A549 (cell line): Measurements from ENCODE around the gene SLC35A4. TPM values are rescaled to one million over a fixed set of nuclear protein-coding genes. Genes with fewer than 3 reads are reported as not detected.
"Not testable (repeated sequence)": the region's sequence is repeated elsewhere in the genome, so short reads cannot be mapped to it uniquely, and the experiment has no call there.

ENCODE experiments used
- ATAC-seq, 2 experiments: fragments of 200-7000 bp in 1 of 2; fragments of >200 bp in 1 of 2; cut with Nextera tagmentation in 1 of 2; cut with Tn5 transposase in 1 of 2; 3 replicates each; pipeline versions ENCODE4 v1.8.0 to v1.9.1; 2018 to 2020; ENCODE audit warnings: mild to moderate bottlenecking in 1 of 2, moderate library complexity in 1 of 2
- CTCF ChIA-PET: fragments of 300-600 bp; sonication (Branson Sonifier 250); formaldehyde crosslinking; extraction: SDS; loops from one replicate; lab custom pipeline; 2021; ENCODE audit warnings: antibody characterized with exemption, inconsistent platforms; lab: Yijun Ruan, JAX
- POLR2A ChIA-PET: fragments of 350-600 bp; formaldehyde crosslinking; extraction: SDS; loops from one replicate; lab custom pipeline; 2021; ENCODE audit warnings: antibody characterized with exemption, inconsistent platforms; lab: Yijun Ruan, JAX
- DNase-seq, 2 experiments: peaks; one replicate each; pipeline versions ENCODE4 v3.0.0 to v3.0.0-alpha.2; 2011 to 2016; ENCODE audit warnings: low read depth in 1 of 2, low spot score in 1 of 2
- FAIRE-seq: peaks from 2 replicates; lab custom pipeline; 2011; peaks lifted over from hg19 to GRCh38; lab: Jason Lieb, UNC
- H3K27ac ChIP-seq, 2 experiments: fragments of >200 bp; sonication (Bioruptor Twin); formaldehyde crosslinking; 3 replicates each; pipeline ENCODE4 v1.5.1; 2016 to 2017
- H3K4me1 ChIP-seq: fragments of >200 bp; sonication (Bioruptor Twin); formaldehyde crosslinking; 3 replicates; pipeline ENCODE4 v1.6.1; 2016
- H3K4me2 ChIP-seq: fragments of >200 bp; sonication (Bioruptor Twin); formaldehyde crosslinking; 3 replicates; pipeline ENCODE4 v1.6.1; 2016
- H3K4me3 ChIP-seq: fragments of >200 bp; sonication (Bioruptor Twin); formaldehyde crosslinking; 3 replicates; pipeline ENCODE4 v1.5.1; 2016
- H3K9me3 ChIP-seq: fragments of >200 bp; sonication (Bioruptor Twin); formaldehyde crosslinking; 3 replicates; pipeline ENCODE4 v1.6.1; 2016
- BCL3 ChIP-seq: fragments of >200 bp; sonication (Bioruptor Twin); formaldehyde crosslinking; IDR thresholded peaks from 3 replicates; pipeline ENCODE4 v1.6.1; 2016
- E2F6 ChIP-seq: IDR thresholded peaks from 2 replicates; pipeline ENCODE4 v1.6.1; 2012; ENCODE audit warnings: low read depth, borderline replicate concordance
- EHMT2 ChIP-seq: fragments of 200-600 bp; sonication (generic); IDR thresholded peaks from 2 replicates; pipeline ENCODE4 v1.6.1; 2016; ENCODE audit warnings: antibody characterized with exemption, low read depth, mild to moderate bottlenecking, moderate library complexity
- EP300 ChIP-seq, 2 experiments: fragments of >200 bp; sonication (Bioruptor Twin); formaldehyde crosslinking; IDR thresholded peaks; 2 replicates in 1 of 2; 3 replicates in 1 of 2; pipeline ENCODE4 v1.6.1; 2016 to 2017
- FOXS1 ChIP-seq: fragments of 250-450 bp; sonication (Bioruptor Pico); IDR thresholded peaks from 2 replicates; pipeline ENCODE4 v1.5.0; 2020; ENCODE audit warnings: mild to moderate bottlenecking, moderate library complexity
- GATA3 ChIP-seq: IDR thresholded peaks from 2 replicates; pipeline ENCODE4 v1.6.1; 2012; ENCODE audit warnings: borderline replicate concordance
- HEYL ChIP-seq: fragments of 250-450 bp; sonication (Bioruptor Pico); IDR thresholded peaks from 2 replicates; pipeline ENCODE4 v1.8.0; 2021; ENCODE audit warnings: mild to moderate bottlenecking, moderate library complexity
- HOXB5 ChIP-seq: fragments of 250-450 bp; sonication (Bioruptor Pico); IDR thresholded peaks from 2 replicates; pipeline ENCODE4 v1.5.0; 2020; ENCODE audit warnings: mild to moderate bottlenecking, moderate library complexity
- JUN ChIP-seq, 2 experiments: fragments of >200 bp; sonication (Bioruptor Twin); formaldehyde crosslinking; IDR thresholded peaks; 2 replicates in 1 of 2; 3 replicates in 1 of 2; pipeline ENCODE4 v1.6.1; 2016 to 2017
- JUNB ChIP-seq: fragments of >200 bp; sonication (Bioruptor Twin); formaldehyde crosslinking; IDR thresholded peaks from 2 replicates; pipeline ENCODE4 v1.6.1; 2016
- KDM1A ChIP-seq: fragments of 200-600 bp; sonication (generic); IDR thresholded peaks from 2 replicates; pipeline ENCODE4 v1.6.1; 2016; ENCODE audit warnings: low read depth, mild to moderate bottlenecking
- KDM5A ChIP-seq: fragments of 200-600 bp; sonication (generic); IDR thresholded peaks from 2 replicates; pipeline ENCODE4 v1.6.1; 2016; ENCODE audit warnings: antibody characterized with exemption, mild to moderate bottlenecking
- POLR2A ChIP-seq: IDR thresholded peaks from 2 replicates; pipeline ENCODE4 v1.6.1; 2012; ENCODE audit warnings: mild to moderate bottlenecking, low read length
- RFX5 ChIP-seq: fragments of 450-650 bp; IDR thresholded peaks from 2 replicates; pipeline ENCODE4 v1.7.1; 2014; ENCODE audit warnings: antibody characterized with exemption, mild to moderate bottlenecking, moderate library complexity
- RNF2 ChIP-seq: fragments of 200-600 bp; sonication (generic); IDR thresholded peaks from 2 replicates; pipeline ENCODE4 v1.6.1; 2016; ENCODE audit warnings: low read depth, mild to moderate bottlenecking, antibody characterized with exemption, moderate library complexity, borderline replicate concordance
- TP53 ChIP-seq: fragments of 250-450 bp; sonication (Bioruptor Pico); IDR thresholded peaks from 2 replicates; pipeline ENCODE4 v1.5.0; 2021; ENCODE audit warnings: mild to moderate bottlenecking, moderate library complexity
- WGBS: methylation state at CpG from one replicate; pipeline ENCODE4 v1.1.6; 2017; ENCODE audit errors: missing lambda C conversion rate; 5-methylcytosine and 5-hydroxymethylcytosine counted together
- polyA plus RNA-seq, 4 experiments: library from polyadenylated mRNA; depleted of rRNA in 3 of 4; stranded (reverse); fragments of >200 nt; fragmentation: RNase III in 1 of 4; extraction: RNeasy Plus Mini Kit Qiagen cat#74134 plus additional on column Dnase treatment in 1 of 4; gene quantifications; 2 replicates in 3 of 4; 3 replicates in 1 of 4; pipeline ENCODE4 v1.2.3, GENCODE V29; 2011 to 2017
- TF ChIP-seq, protein P1 (sequence below): fragments of 450-650 bp; IDR thresholded peaks from 2 replicates; pipeline ENCODE4 v1.6.1; 2014; ENCODE audit warnings: antibody characterized with exemption
- TF ChIP-seq, protein P2 (sequence below): fragments of 150-350 bp; IDR thresholded peaks from 2 replicates; pipeline ENCODE4 v1.6.1; 2014; ENCODE audit warnings: low read depth, mild to moderate bottlenecking, low read length
- TF ChIP-seq, protein P3 (sequence below): fragments of 250-450 bp; sonication (Bioruptor Pico); IDR thresholded peaks from 2 replicates; pipeline ENCODE4 v1.5.0; 2021; ENCODE audit warnings: mild to moderate bottlenecking, moderate library complexity, borderline replicate concordance

Gene SLC35A4
- polyA plus RNA-seq, 2 of the 4 experiments (the other 2 are of a cell fraction), result 65.6 to 79.5 TPM

DNA sequence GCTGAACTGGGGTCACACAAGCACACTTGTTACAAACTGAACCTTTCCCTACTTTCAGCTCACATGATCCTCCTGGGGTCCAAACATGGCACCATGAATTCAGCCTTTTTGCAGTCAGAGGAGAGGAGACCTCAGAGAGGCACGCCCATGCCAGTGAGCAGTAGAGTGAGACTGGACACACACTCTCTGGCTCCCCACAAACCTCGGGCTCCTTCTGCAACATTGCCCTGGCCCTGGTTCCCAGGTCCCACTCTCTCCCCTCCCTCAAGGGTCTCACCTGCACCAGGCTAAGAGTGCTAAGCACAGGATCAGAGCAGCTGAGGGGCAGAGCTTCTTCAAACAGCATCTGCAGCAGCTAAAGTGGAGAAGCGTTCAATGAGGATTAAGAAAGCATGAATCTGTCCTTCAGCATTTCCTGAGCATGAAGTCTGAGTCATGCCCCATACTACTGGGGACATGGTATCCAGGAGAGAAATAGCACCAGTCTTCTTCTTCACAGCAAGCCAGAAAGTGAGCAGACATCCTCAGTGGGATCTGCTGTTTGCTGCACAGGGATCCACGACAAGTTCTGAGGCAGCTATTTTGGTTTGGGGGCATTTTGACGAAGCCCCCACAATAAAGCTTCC is 27.2 kb downstream of the SLC35A4 start:
- H3K27ac ChIP-seq, result peak overlapping the region in 1 of 2 experiments; percentile 25; a peak in 1 of 6 replicates
- no peaks in the 10 kb centered on the region for H3K9me3 ChIP-seq
- FAIRE-seq, result no peak
- WGBS, result 61% methylated on average over 5 of the region's 5 CpGs
- H3K4me2 ChIP-seq, result no peak overlapping the region
- H3K4me3 ChIP-seq, result no peak overlapping the region
- CTCF ChIA-PET, result interaction anchor here (0.8 to 1.9 kb wide), 3 partner anchors 18 to 44 kb away, joined by 3 to 4 read pairs (median 3); partner anchors contain the start of gene EIF4EBP3
- peak; percentile 26 to 51; a peak in 3 of 6 replicates for ATAC-seq
- H3K4me1 ChIP-seq, result no peaks in the 10 kb centered on the region
- no peak for DNase-seq
- TF ChIP-seq TP53 (CRISPR knock-in tag), result no peak
- TF ChIP-seq BCL3, result no peak
- TF ChIP-seq, protein P1, sequence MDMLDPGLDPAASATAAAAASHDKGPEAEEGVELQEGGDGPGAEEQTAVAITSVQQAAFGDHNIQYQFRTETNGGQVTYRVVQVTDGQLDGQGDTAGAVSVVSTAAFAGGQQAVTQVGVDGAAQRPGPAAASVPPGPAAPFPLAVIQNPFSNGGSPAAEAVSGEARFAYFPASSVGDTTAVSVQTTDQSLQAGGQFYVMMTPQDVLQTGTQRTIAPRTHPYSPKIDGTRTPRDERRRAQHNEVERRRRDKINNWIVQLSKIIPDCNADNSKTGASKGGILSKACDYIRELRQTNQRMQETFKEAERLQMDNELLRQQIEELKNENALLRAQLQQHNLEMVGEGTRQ, result no peak
- no peak for TF ChIP-seq HEYL (CRISPR knock-in tag)
- TF ChIP-seq, protein P2, sequence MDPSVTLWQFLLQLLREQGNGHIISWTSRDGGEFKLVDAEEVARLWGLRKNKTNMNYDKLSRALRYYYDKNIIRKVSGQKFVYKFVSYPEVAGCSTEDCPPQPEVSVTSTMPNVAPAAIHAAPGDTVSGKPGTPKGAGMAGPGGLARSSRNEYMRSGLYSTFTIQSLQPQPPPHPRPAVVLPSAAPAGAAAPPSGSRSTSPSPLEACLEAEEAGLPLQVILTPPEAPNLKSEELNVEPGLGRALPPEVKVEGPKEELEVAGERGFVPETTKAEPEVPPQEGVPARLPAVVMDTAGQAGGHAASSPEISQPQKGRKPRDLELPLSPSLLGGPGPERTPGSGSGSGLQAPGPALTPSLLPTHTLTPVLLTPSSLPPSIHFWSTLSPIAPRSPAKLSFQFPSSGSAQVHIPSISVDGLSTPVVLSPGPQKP, result no peak
- no peak for TF ChIP-seq EHMT2
- TF ChIP-seq JUN (IDR thresholded peaks at IDR 0.05), result no peak
- TF ChIP-seq, protein P3, sequence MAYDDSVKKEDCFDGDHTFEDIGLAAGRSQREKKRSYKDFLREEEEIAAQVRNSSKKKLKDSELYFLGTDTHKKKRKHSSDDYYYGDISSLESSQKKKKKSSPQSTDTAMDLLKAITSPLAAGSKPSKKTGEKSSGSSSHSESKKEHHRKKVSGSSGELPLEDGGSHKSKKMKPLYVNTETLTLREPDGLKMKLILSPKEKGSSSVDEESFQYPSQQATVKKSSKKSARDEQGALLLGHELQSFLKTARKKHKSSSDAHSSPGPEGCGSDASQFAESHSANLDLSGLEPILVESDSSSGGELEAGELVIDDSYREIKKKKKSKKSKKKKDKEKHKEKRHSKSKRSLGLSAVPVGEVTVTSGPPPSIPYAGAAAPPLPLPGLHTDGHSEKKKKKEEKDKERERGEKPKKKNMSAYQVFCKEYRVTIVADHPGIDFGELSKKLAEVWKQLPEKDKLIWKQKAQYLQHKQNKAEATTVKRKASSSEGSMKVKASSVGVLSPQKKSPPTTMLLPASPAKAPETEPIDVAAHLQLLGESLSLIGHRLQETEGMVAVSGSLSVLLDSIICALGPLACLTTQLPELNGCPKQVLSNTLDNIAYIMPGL (CRISPR knock-in tag), result no peak
- no peak for TF ChIP-seq KDM1A
- no peak for TF ChIP-seq RNF2
- TF ChIP-seq FOXS1, result no peak
- POLR2A ChIA-PET, result interaction anchor here (0.7 kb wide), 1 partner anchor 34 kb away, joined by 3 read pairs; the partner anchor contains the start of gene SRA1

GRCh38 chr5:140593070-140593469 is 28.4 kb downstream of the SLC35A4 start:
- POLR2A ChIA-PET, H3K9me3 ChIP-seq, FAIRE-seq, H3K4me1 ChIP-seq: not testable (repeated sequence)
- Histone ChIP-seq H3K4me3 (peak overlapping the region; percentile 36), H3K4me2 (peak overlapping the region; percentile 35; the same call in 1 of the 3 replicates), H3K27ac (peak overlapping the region; percentile 71 to 82)
- CTCF ChIA-PET, result interaction anchor here (0.8 kb wide), 1 partner anchor 23 kb away, joined by 3 read pairs; no protein-coding TSS in a partner anchor
- WGBS, result 38% methylated on average over 13 of the region's 14 CpGs
- peak in 1 of 2 experiments; percentile 45 for DNase-seq
- ATAC-seq, result peak in 1 of 2 experiments; percentile 31; a peak in 1 of 6 replicates
- 0 out of 2 replicates have a peak, but pooled peaks have one; percentile 13 for TF ChIP-seq POLR2A

- DNase-seq (no peak), ATAC-seq (no peak; a peak in 1 of 6 replicates), FAIRE-seq (no peak)
- peak overlapping the region; percentile 71 to 82 for H3K27ac ChIP-seq
- H3K9me3 ChIP-seq, result no peaks in the 10 kb centered on the region
- no peak overlapping the region for H3K4me3 ChIP-seq
- no peak for TF ChIP-seq E2F6
- no peak for TF ChIP-seq TP53 (CRISPR knock-in tag)
- no peak for TF ChIP-seq HOXB5
- no peak for TF ChIP-seq EHMT2
- TF ChIP-seq, protein P2, result no peak
- no peak for TF ChIP-seq KDM5A
- TF ChIP-seq RFX5, result no peak
- TF ChIP-seq JUNB, result no peak
- TF ChIP-seq EP300 (IDR thresholded peaks at IDR 0.05), result no peak
- TF ChIP-seq, protein P1, result no peak
- TF ChIP-seq GATA3, result no peak
- no peak overlapping the region for H3K4me2 ChIP-seq
- no peaks in the 10 kb centered on the region for H3K4me1 ChIP-seq
- CTCF ChIA-PET, result interaction anchor here (0.6 kb wide), 1 partner anchor 407 kb away, joined by 4 read pairs; no protein-coding TSS in a partner anchor
- POLR2A ChIA-PET, result interaction anchor here (0.8 kb wide), 1 partner anchor 29 kb away, joined by 3 read pairs; no protein-coding TSS in a partner anchor
- WGBS, result 63% methylated on average over 4 of the region's 6 CpGs
Observed at GRCh38 chr5:140594169-140594568, 29.5 kb downstream of the SLC35A4 start.
